Naive thymus-derived CD4-positive, alpha-beta T cell (primary cell): ENCODE measurements around the gene SIX3. TPM values are rescaled to one million over a fixed set of nuclear protein-coding genes. Genes with fewer than 3 reads are reported as not detected.

Source experiments
- ATAC-seq: fragments of 150-1000 bp; cut with Tn5 transposase; 2 replicates; pipeline ENCODE4 v1.10.0; 2021; ENCODE audit warnings: mild to moderate bottlenecking, moderate library complexity
- CTCF ChIA-PET: fragments of 350-600 bp; sonication (Branson Sonifier 250); formaldehyde crosslinking; loops from one replicate; lab custom pipeline; 2021; ENCODE audit warnings: antibody characterized with exemption; lab: Charles Lee
- POLR2A ChIA-PET: fragments of 350-600 bp; sonication (Branson Sonifier 250); formaldehyde crosslinking; loops from one replicate; lab custom pipeline; 2021; ENCODE audit warnings: antibody characterized with exemption, inconsistent platforms; lab: Charles Lee
- DNase-seq, 9 donors: peaks; one replicate each; pipeline versions ENCODE4 v3.0.0 to v3.0.0-alpha.2; 2020 to 2022; ENCODE audit warnings: mixed read lengths in 1 of 9
- H3K27ac ChIP-seq: one replicate; pipeline ENCODE4 v1.7.0; 2013; ENCODE audit warnings: mild to moderate bottlenecking, low read depth, low read length, moderate library complexity
- H3K27me3 ChIP-seq, 2 donors: one replicate each; pipeline ENCODE4 v1.7.0; 2013; ENCODE audit warnings: low read length in 2 of 2, mild to moderate bottlenecking in 2 of 2, moderate library complexity in 2 of 2; ENCODE audit not compliant: control insufficient read depth in 2 of 2, insufficient read depth in 2 of 2
- H3K36me3 ChIP-seq, 3 experiments: 1 replicate in 2 of 3; 2 replicates in 1 of 3; pipeline ENCODE4 v1.7.0; 2013; ENCODE audit warnings: low read length in 3 of 3, mild to moderate bottlenecking in 3 of 3, moderate library complexity in 1 of 3; ENCODE audit not compliant: insufficient read depth in 3 of 3, control insufficient read depth in 2 of 3
- H3K4me1 ChIP-seq, 2 donors: one replicate each; pipeline ENCODE4 v1.7.0; 2013; ENCODE audit warnings: low read length in 2 of 2, mild to moderate bottlenecking in 2 of 2, moderate library complexity in 1 of 2; ENCODE audit not compliant: control insufficient read depth in 2 of 2, insufficient read depth in 2 of 2
- H3K4me3 ChIP-seq: 2 replicates; pipeline ENCODE4 v1.7.0; 2013; ENCODE audit warnings: mild to moderate bottlenecking, low read length
- H3K9me3 ChIP-seq, 3 experiments: 1 replicate in 2 of 3; 2 replicates in 1 of 3; pipeline ENCODE4 v1.7.0; 2013; ENCODE audit warnings: low read length in 3 of 3; ENCODE audit not compliant: control insufficient read depth in 2 of 3
- H3K27ac Mint-ChIP-seq, 9 donors: one replicate each; pipeline ENCODE4 v1.8.0; 2020 to 2022; ENCODE audit warnings: mixed read lengths in 9 of 9, mild to moderate bottlenecking in 8 of 9, moderate library complexity in 5 of 9, inconsistent platforms in 2 of 9
- H3K27me3 Mint-ChIP-seq, 5 donors: one replicate each; pipeline ENCODE4 v1.8.0; 2021 to 2022; ENCODE audit warnings: mixed read lengths in 5 of 5, mild to moderate bottlenecking in 1 of 5
- H3K36me3 Mint-ChIP-seq, 5 donors: one replicate each; pipeline ENCODE4 v1.8.0; 2020 to 2022; ENCODE audit warnings: mixed read lengths in 5 of 5, mild to moderate bottlenecking in 3 of 5, inconsistent platforms in 1 of 5
- H3K4me1 Mint-ChIP-seq, 7 donors: one replicate each; pipeline ENCODE4 v1.8.0; 2020 to 2022; ENCODE audit warnings: mixed read lengths in 7 of 7, mild to moderate bottlenecking in 3 of 7, inconsistent platforms in 1 of 7
- H3K4me3 Mint-ChIP-seq, 10 donors: one replicate each; pipeline ENCODE4 v1.8.0; 2020 to 2022; ENCODE audit warnings: mild to moderate bottlenecking in 10 of 10, mixed read lengths in 10 of 10, moderate library complexity in 6 of 10, inconsistent platforms in 2 of 10
- H3K9me3 Mint-ChIP-seq, 11 donors: one replicate each; pipeline ENCODE4 v1.8.0; 2020 to 2022; ENCODE audit warnings: mixed read lengths in 11 of 11, mild to moderate bottlenecking in 4 of 11, inconsistent platforms in 1 of 11, moderate library complexity in 1 of 11
- intact Hi-C, 2 donors: fragments of 100-400 bp; cut with micrococcal nuclease; formaldehyde crosslinking; loops; one replicate each; pipeline ENCODE4 v1.15.1; 2023
- polyA plus RNA-seq, 2 donors: library from polyadenylated mRNA; unstranded; fragments of 300-500 nt; fragmentation: Illumina TruSeq; gene quantifications; one replicate each; pipeline ENCODE4 v1.2.3, GENCODE V29; 2021
- total RNA-seq, 6 experiments: library from RNA in 5 of 6; stranded (reverse) in 5 of 6; gene quantifications; 1 replicate in 5 of 6; 2 replicates in 1 of 6; pipeline ENCODE4 v1.2.3 and lab custom pipeline; 2021 to 2026

SIX3 gene
- total and polyA plus RNA-seq, 7 experiments from 2014 or later: not detected

DNA sequence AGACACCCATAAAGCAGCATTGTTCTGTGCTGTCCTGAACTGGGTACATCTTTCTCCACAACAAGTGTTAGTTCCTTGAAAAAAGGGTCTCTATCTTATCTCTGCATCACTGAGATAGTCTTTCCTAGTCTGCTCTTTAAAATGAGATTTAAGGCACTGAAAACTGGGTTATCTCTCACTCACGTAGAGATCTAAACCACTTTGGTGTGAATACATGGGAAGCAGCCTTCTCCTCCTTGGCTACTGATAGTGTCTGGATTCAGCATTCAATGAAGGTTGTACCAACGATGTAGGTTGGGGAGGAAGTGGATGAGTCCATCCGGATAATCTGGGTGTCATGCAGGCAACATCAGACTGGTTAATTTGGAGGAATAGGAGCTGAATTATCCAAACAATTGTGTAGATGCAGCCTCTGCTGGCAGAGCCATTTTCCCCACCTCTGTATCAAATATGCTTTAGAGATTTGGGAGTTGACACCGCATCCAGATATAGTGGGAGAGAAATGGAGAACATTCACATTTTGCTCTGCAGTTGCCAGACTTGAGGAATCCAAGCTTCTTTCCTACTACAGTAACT lies 15.9 kb upstream of the SIX3 start:
- ChIA-PET CTCF (no interaction called here), POLR2A (no interaction called here)
- Histone ChIP-seq H3K4me3 (no peak overlapping the region), H3K27ac (no peak overlapping the region), H3K36me3 (no peaks in the 10 kb centered on the region), H3K9me3 (no peaks in the 10 kb centered on the region), H3K27me3 (peaks cover 4 to 9% of the 10 kb centered on the region in 2 donors), H3K4me1 (no peaks in the 10 kb centered on the region)
- no peak overlapping the region for H3K4me3 Mint-ChIP-seq
- H3K4me1 Mint-ChIP-seq: peaks cover 7 to 19% (median 14%) of the 10 kb centered on the region in 7 donors
- ATAC-seq (no peak), DNase-seq (no peak)
- H3K9me3 Mint-ChIP-seq: peaks cover 0 to 2% (median 0%) of the 10 kb centered on the region in 11 donors
- peaks cover 76 to 80% (median 77%) of the 10 kb centered on the region in 5 donors for H3K27me3 Mint-ChIP-seq
- H3K27ac Mint-ChIP-seq: no peak overlapping the region
- intact Hi-C loops: no loop called here
- no peaks in the 10 kb centered on the region for H3K36me3 Mint-ChIP-seq

DNA sequence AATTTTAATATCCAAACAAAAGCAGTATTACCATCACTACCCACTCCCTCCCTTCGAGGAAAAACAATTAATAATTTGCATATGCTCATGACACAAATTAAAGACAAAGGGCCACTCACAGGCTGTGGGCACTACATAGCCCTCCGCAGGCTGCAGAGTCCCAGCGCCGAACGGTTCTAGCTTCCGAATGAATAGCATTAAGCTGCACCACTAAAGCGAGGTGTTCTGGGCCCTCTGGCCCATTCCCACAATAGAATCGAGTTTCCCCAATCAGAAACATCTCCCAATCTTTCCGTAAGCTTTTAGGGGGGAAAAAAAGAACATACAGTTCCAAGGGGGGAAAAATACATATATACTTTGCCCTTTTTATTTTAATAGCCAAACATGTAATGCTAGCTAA lies 14.5 kb upstream of the SIX3 start:
- Histone ChIP-seq H3K36me3 (no peaks in the 10 kb centered on the region), H3K27ac (no peak overlapping the region), H3K4me3 (no peak overlapping the region), H3K4me1 (no peaks in the 10 kb centered on the region), H3K9me3 (no peaks in the 10 kb centered on the region), H3K27me3 (peaks cover 5 to 9% of the 10 kb centered on the region in 2 donors)
- Mint-ChIP-seq H3K27ac (no peak overlapping the region), H3K4me3 (no peak overlapping the region), H3K9me3 (peaks cover 0 to 2% (median 0%) of the 10 kb centered on the region in 11 donors), H3K36me3 (no peaks in the 10 kb centered on the region), H3K27me3 (peaks cover 76 to 82% (median 80%) of the 10 kb centered on the region in 5 donors), H3K4me1 (peaks cover 7 to 32% (median 22%) of the 10 kb centered on the region in 7 donors)
- ChIA-PET CTCF (no interaction called here), POLR2A (no interaction called here)
- DNase-seq: no peak
- ATAC-seq: no peak
- intact Hi-C loops: no loop called here

DNA sequence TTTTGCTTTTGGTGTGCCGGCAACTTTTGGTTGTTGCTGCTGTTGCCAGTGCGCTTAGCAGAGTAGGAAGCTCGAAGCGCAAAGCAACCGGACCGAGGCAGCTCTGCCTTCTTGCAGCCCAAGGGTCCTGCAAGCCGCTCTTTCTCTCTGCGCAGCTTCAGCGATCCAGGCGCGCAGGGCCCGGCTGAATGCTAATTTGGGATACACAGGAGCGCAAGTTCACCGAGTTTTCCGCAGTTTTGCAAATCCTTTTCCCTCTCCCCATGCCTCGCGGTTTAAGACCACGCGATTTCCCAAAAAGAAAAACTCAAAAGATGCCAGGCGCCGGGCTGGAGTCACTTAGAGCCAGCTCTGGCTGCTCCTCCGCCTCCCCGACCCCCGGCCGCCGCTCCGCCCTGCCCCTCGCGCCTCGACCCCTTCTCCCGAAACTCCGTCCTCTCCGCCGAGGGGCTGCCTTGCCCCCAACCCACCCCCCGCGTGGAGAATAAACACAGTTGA lies 13.5 kb upstream of the SIX3 start:
- POLR2A ChIA-PET: no interaction called here

DNA sequence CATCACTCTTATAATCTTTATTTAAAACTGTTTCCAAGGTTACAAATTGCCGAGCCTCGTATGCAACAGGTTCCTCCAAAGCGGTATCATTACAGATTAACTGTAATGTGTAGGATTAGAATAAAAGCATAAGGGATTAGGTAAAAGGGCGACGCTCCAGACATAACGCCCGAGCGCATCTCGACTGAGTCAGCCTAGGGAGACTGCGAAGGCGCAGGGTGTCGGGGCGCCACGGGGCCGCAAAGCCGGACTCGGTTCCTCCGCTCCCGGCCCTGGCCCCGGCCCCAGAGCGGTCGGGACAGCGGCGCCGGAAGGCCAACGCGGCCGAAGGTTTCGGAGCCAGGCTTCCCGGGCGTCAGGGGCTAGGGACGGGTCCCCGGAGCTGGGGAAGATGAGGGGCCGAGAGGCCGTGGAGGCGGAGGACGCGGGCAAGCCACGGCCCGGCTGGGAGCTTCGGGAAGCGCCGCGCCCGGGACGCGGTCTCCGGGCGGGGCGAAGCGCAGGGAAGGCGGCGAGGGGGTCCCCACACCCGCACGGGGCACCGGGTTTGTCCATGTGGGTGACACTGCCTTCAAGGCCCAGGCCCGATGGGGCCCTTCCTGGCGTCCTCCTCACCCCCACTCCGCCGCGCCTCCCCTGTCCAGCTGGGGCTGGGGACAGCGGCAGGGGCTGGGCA lies 12.9 kb upstream of the SIX3 start:
- no peak for DNase-seq
- no peaks in the 10 kb centered on the region for H3K9me3 ChIP-seq
- no peaks in the 10 kb centered on the region for H3K36me3 Mint-ChIP-seq
- ChIA-PET CTCF (no interaction called here), POLR2A (no interaction called here)
- no peak overlapping the region for H3K27ac Mint-ChIP-seq
- H3K27me3 ChIP-seq: peaks cover 9 to 15% of the 10 kb centered on the region in 2 donors
- peaks cover 79 to 88% (median 82%) of the 10 kb centered on the region in 5 donors for H3K27me3 Mint-ChIP-seq
- H3K4me1 Mint-ChIP-seq: peaks cover 7 to 39% (median 27%) of the 10 kb centered on the region in 7 donors
- H3K4me3 Mint-ChIP-seq: peak overlapping the region in 3 of 10 donors; percentile 5 to 49 (median 39)
- H3K4me1 ChIP-seq: no peaks in the 10 kb centered on the region
- H3K9me3 Mint-ChIP-seq: peaks cover 0 to 2% (median 0%) of the 10 kb centered on the region in 11 donors
- ATAC-seq: no peak
- no peaks in the 10 kb centered on the region for H3K36me3 ChIP-seq
- no peak overlapping the region for H3K27ac ChIP-seq
- H3K4me3 ChIP-seq: no peak overlapping the region
- intact Hi-C loops: no loop called here

More for the DNA sequence above, 13.5 kb upstream of the SIX3 start:
- H3K27ac ChIP-seq: no peak overlapping the region
- DNase-seq (no peak), ATAC-seq (no peak)
- intact Hi-C loops: no loop called here
- no peak overlapping the region for H3K27ac Mint-ChIP-seq
- H3K4me3 Mint-ChIP-seq: peak overlapping the region in 2 of 10 donors; percentile 39 to 49
- H3K9me3 ChIP-seq: no peaks in the 10 kb centered on the region
- peaks cover 79 to 87% (median 80%) of the 10 kb centered on the region in 5 donors for H3K27me3 Mint-ChIP-seq
- H3K9me3 Mint-ChIP-seq: peaks cover 0 to 2% (median 0%) of the 10 kb centered on the region in 11 donors
- CTCF ChIA-PET: no interaction called here
- H3K36me3 Mint-ChIP-seq: no peaks in the 10 kb centered on the region
- no peak overlapping the region for H3K4me3 ChIP-seq
- H3K27me3 ChIP-seq: peaks cover 5 to 9% of the 10 kb centered on the region in 2 donors
- no peaks in the 10 kb centered on the region for H3K4me1 ChIP-seq
- no peaks in the 10 kb centered on the region for H3K36me3 ChIP-seq
- H3K4me1 Mint-ChIP-seq: peaks cover 7 to 34% (median 27%) of the 10 kb centered on the region in 7 donors

DNA sequence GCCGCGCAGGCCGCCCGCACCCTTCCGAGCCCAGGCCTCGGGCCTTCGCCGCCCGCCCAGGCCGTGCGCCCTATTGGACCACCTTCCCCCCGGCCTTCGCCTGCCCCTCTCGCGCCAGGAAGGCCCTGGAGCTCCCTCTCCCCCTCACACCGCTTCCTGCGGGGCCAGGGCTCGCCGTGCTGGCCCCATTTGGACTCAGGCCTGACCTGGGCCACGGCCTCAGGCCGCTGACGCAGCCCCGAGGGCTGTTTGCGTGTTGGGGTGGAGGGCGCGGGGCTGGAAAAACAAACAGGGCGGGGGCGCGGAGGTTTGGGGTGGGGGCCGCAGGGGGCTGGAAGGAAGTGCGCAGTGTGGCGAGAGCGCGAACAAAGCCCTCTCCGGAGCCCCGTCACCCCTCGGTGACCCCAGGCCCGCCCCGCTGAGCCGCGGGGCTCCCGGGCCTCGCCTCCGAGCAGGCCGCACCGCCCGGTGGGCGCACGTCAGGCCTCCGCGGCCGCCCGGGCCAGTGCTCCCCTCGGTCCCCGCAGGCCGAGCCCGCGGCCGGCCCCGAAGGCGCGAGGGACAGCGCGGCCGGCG lies 12.3 kb upstream of the SIX3 start:
- no peak overlapping the region for H3K27ac ChIP-seq
- Mint-ChIP-seq H3K4me1 (peaks cover 7 to 39% (median 27%) of the 10 kb centered on the region in 7 donors), H3K4me3 (no peak overlapping the region), H3K27me3 (peaks cover 77 to 87% (median 83%) of the 10 kb centered on the region in 5 donors), H3K36me3 (no peaks in the 10 kb centered on the region), H3K9me3 (no peaks in the 10 kb centered on the region), H3K27ac (no peak overlapping the region)
- H3K36me3 ChIP-seq: no peaks in the 10 kb centered on the region
- ATAC-seq: no peak
- intact Hi-C loops: no loop called here
- peaks cover 9 to 15% of the 10 kb centered on the region in 2 donors for H3K27me3 ChIP-seq
- DNase-seq: no peak
- ChIA-PET POLR2A (no interaction called here), CTCF (no interaction called here)
- H3K4me1 ChIP-seq: no peaks in the 10 kb centered on the region
- H3K9me3 ChIP-seq: no peaks in the 10 kb centered on the region
- H3K4me3 ChIP-seq: no peak overlapping the region

DNA sequence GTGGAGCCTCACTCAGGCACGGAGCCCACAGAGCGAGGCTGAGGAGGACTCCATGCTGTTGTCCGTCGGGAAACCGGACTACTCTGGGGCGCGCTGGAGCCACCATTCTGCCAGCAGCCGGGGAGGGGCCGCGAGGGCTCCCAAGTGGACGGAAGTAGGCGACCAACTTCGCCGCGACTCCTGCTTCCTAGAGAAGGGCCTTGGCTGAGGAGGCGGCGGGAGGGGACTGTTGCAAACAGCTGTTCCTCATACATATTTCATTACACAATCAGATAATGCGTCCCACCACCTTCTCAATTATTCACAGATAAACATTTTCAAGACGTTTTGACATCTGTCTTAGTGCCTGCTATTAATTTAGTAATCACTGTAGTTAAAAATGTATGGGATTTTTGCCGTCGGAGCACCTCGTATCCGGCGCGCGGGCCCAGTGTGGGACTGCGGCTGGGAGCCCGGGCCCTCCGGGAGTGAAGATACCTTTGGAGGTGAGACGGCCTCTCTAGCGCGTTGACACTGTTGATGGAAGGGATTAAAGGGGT lies 11.7 kb upstream of the SIX3 start:
- CTCF ChIA-PET: no interaction called here
- intact Hi-C loops: loop anchor here in 1 of 2 donors (5.0 kb wide), 1 partner anchor 242 kb away; no protein-coding TSS in a partner anchor
- peak overlapping the region in 8 of 10 donors; percentile 14 to 66 (median 45) for H3K4me3 Mint-ChIP-seq

More for the DNA sequence above, 11.7 kb upstream of the SIX3 start:
- Histone ChIP-seq H3K9me3 (no peaks in the 10 kb centered on the region), H3K27me3 (peaks cover 9 to 15% of the 10 kb centered on the region in 2 donors), H3K4me3 (no peak overlapping the region), H3K4me1 (no peaks in the 10 kb centered on the region), H3K27ac (no peak overlapping the region), H3K36me3 (no peaks in the 10 kb centered on the region)
- Mint-ChIP-seq H3K4me1 (peaks cover 7 to 39% (median 27%) of the 10 kb centered on the region in 7 donors), H3K36me3 (no peaks in the 10 kb centered on the region), H3K27me3 (peaks cover 71 to 87% (median 79%) of the 10 kb centered on the region in 5 donors), H3K27ac (peak overlapping the region in 2 of 9 donors; percentile 19 to 55), H3K9me3 (no peaks in the 10 kb centered on the region)
- DNase-seq: no peak
- POLR2A ChIA-PET: no interaction called here
- no peak for ATAC-seq
